ENCODE data around the gene CORIN. TPM values are rescaled to one million over a fixed set of nuclear protein-coding genes. Genes with fewer than 3 reads are reported as not detected.

CORIN gene
- total and polyA plus RNA-seq, 11 donors = 5.6 to 130 (median 40.1) TPM

DNA sequence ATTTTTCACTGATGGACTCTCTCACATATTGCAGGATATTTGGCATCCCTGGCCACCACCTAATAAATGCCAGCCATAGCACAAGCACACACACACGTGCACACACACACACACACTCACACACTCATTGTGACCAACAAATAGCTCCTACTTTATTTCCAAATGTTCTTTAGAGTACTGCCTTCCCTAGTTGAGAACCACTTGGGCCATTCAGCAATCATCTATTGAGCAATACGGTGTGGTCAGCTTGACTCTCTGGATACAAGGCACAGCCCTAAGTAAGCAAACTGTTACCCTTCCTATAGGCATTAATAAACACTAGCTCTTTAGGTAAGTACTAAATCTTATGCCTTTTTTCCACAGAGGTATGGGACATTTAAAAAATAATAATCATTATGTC is 21.1 kb downstream of the CORIN start:
- no peaks in the 10 kb centered on the region for H3K36me3 ChIP-seq
- TF ChIP-seq POLR2A (IDR thresholded peaks at IDR 0.05) (no peak), CTCF (IDR thresholded peaks at IDR 0.05) (no peak)
- DNase-seq (no peak), ATAC-seq (no peak)
- no peak overlapping the region for H3K27ac ChIP-seq
- H3K4me3 ChIP-seq = no peak overlapping the region
- H3K9me3 ChIP-seq = no peaks in the 10 kb centered on the region
- H3K27me3 ChIP-seq = no peaks in the 10 kb centered on the region
- 83 to 84% (median 83%) methylated on average over 2 of the region's 2 CpGs for WGBS, 4 donors
- intact Hi-C loops (cut with DNase I) = loop anchor here in 1 of 10 donors (5.0 kb wide), 1 partner anchor 69 kb away; no protein-coding TSS in a partner anchor
- peaks cover 0 to 17% (median 0%) of the 10 kb centered on the region in 12 donors for H3K4me1 ChIP-seq

DNA sequence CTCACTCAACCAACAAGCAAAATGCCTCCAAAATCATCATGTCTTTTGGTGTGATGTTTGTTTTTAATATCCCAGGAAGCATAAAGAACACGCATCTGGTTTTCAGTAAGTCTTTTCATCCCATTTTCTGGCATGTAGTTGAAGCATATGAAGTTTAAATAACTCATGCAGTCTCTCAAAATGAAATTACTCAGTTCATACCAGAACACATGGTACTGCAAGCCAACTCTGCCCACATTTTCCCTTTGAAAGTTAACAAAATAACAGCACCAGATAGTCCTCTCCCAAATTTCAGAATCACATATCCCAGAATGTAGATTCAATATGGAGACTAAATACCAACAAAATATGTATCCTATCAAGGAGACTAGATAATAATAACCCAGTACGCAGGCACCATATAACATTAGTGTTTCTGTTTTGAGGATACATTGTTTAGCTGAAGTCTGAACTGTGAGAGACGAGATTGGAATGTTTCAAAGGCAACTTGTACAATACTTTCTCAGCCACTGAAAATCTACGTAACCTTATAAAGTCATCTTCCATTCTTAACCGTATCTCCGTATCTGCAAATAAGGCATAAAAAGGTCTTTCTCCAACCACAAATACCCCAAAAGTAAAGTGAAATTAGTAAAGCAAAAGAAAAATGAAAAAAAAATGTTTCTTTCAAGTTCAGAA is 23.1 kb downstream of the CORIN start:
- H3K9me3 ChIP-seq = no peaks in the 10 kb centered on the region
- no peak for DNase-seq
- H3K27me3 ChIP-seq = no peaks in the 10 kb centered on the region
- H3K4me3 ChIP-seq = no peak overlapping the region
- intact Hi-C loops (cut with DNase I) = loop anchor here in 1 of 10 donors (5.0 kb wide), 1 partner anchor 67 kb away; no protein-coding TSS in a partner anchor
- ATAC-seq = peak in 1 of 4 donors; percentile 29
- TF ChIP-seq POLR2A (IDR thresholded peaks at IDR 0.05) (no peak), CTCF (IDR thresholded peaks at IDR 0.05) (no peak)
- no peaks in the 10 kb centered on the region for H3K36me3 ChIP-seq
- peak overlapping the region in 6 of 12 donors; percentile 5 to 67 (median 29) for H3K27ac ChIP-seq
- WGBS, 4 donors = 57 to 67% (median 63%) methylated on average over 6 of the region's 6 CpGs
- H3K4me1 ChIP-seq = peaks cover 0 to 14% (median 0%) of the 10 kb centered on the region in 12 donors

- no peak for DNase-seq
- WGBS, 4 donors = 75 to 87% (median 85%) methylated on average over 3 of the region's 3 CpGs
- no peaks in the 10 kb centered on the region for H3K27me3 ChIP-seq
- no peaks in the 10 kb centered on the region for H3K9me3 ChIP-seq
- ATAC-seq = no peak
- H3K4me3 ChIP-seq = no peak overlapping the region
- intact Hi-C loops (cut with DNase I) = no loop called here
- TF ChIP-seq CTCF (IDR thresholded peaks at IDR 0.05) = no peak
- no peak for TF ChIP-seq POLR2A (IDR thresholded peaks at IDR 0.05)
- peaks cover 0 to 13% (median 0%) of the 10 kb centered on the region in 12 donors for H3K4me1 ChIP-seq
- H3K27ac ChIP-seq = no peak overlapping the region
- H3K36me3 ChIP-seq = no peaks in the 10 kb centered on the region
Measured at GRCh38 chr4:47809654-47810203, 28.1 kb downstream of the CORIN start.

DNA sequence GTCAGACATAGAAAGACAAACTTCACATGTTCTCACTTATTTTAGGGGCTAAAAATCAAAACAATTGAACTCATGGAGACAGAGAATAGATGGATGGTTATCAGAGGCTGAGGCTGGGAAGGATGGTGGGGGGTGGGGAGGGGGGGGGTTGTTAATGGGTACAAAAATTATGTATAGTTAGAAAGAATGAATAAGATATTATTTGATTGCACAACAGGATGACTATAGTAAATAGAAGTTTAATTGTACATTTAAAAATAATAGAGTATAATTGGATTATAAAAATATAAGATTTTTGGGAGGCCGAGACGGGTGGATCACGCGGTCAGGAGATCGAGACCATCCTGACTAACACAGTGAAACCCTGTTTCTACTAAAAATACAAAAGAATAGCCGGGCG is 33.3 kb downstream of the CORIN start:
- DNase-seq = no peak
- Histone ChIP-seq H3K9me3 (peaks cover 0 to 5% (median 0%) of the 10 kb centered on the region in 12 donors), H3K27me3 (no peaks in the 10 kb centered on the region), H3K4me3 (no peak overlapping the region), H3K36me3 (no peaks in the 10 kb centered on the region), H3K27ac (no peak overlapping the region), H3K4me1 (peaks cover 0 to 8% (median 0%) of the 10 kb centered on the region in 12 donors)
- intact Hi-C loops (cut with DNase I) = no loop called here
- WGBS, 4 donors = 93 to 97% (median 96%) methylated on average over 7 of the region's 7 CpGs
- no peak for TF ChIP-seq CTCF (IDR thresholded peaks at IDR 0.05)
- no peak for TF ChIP-seq POLR2A (IDR thresholded peaks at IDR 0.05)
- ATAC-seq = no peak
